T-helper 1 cell treated with Interleukin-12 subunit alpha and Interleukin-12 subunit beta and Interleukin-4 antibody, amounts not matched to agents 30 ng/mL and 1 ng/mL, for 36 hours (primary cell): ENCODE data around the gene FANCC. TPM values are rescaled to one million over a fixed set of nuclear protein-coding genes. Genes with fewer than 3 reads are reported as not detected.

Experiments
- intact Hi-C: fragments of 100-400 bp; cut with micrococcal nuclease; formaldehyde crosslinking; loops from one replicate; pipeline ENCODE4 v1.15.1; 2024
- total RNA-seq: library from RNA; stranded (reverse); gene quantifications from 2 replicates; pipeline ENCODE4 v1.2.3, GENCODE V29; 2022

Gene FANCC
- total RNA-seq, result 14.6 and 17.6 TPM in 2 replicates

- intact Hi-C loops, result loop anchor here (1.0 to 5.0 kb wide), 8 partner anchors 145 to 900 kb away; partner anchors contain the start of gene AOPEP
Observed at GRCh38 chr9:95317119-95317892, at the start of gene FANCC. Gene FANCC (minus strand): TSS chr9:95317709. CDS start chr9:95249291, 68,418 bp downstream.

- intact Hi-C loops, result no loop called here
Observed at GRCh38 chr9:95366731-95367325, 49.3 kb upstream of the FANCC start.

- intact Hi-C loops, result no loop called here
Observed at GRCh38 chr9:95365766-95366165, 48.3 kb upstream of the FANCC start.

- intact Hi-C loops, result no loop called here
Observed at GRCh38 chr9:95363051-95363841, 45.7 kb upstream of the FANCC start.

- intact Hi-C loops, result no loop called here
Observed at GRCh38 chr9:95360866-95361265, 43.4 kb upstream of the FANCC start.

- intact Hi-C loops, result no loop called here
Observed at GRCh38 chr9:95357316-95357715, 39.8 kb upstream of the FANCC start.

GRCh38 chr9:95355500-95355899 lies 38.0 kb upstream of the FANCC start:
- intact Hi-C loops, result no loop called here

GRCh38 chr9:95351051-95351450 lies 33.5 kb upstream of the FANCC start:
- intact Hi-C loops, result no loop called here

- intact Hi-C loops, result no loop called here
Observed at GRCh38 chr9:95350266-95350665, 32.8 kb upstream of the FANCC start.

- intact Hi-C loops, result no loop called here
Observed at GRCh38 chr9:95349091-95350038, 31.9 kb upstream of the FANCC start.

- intact Hi-C loops, result no loop called here
Observed at GRCh38 chr9:95346021-95346420, 28.5 kb upstream of the FANCC start.

GRCh38 chr9:95344735-95345325 lies 27.3 kb upstream of the FANCC start:
- intact Hi-C loops, result no loop called here

- intact Hi-C loops, result no loop called here
Observed at GRCh38 chr9:95343725-95344287, 26.3 kb upstream of the FANCC start.

GRCh38 chr9:95342571-95342970 lies 25.1 kb upstream of the FANCC start:
- intact Hi-C loops, result no loop called here

GRCh38 chr9:95341293-95341962 lies 23.9 kb upstream of the FANCC start:
- intact Hi-C loops, result no loop called here

GRCh38 chr9:95338243-95338642 lies 20.7 kb upstream of the FANCC start:
- intact Hi-C loops, result no loop called here

- intact Hi-C loops, result no loop called here
Observed at GRCh38 chr9:95336281-95336680, 18.8 kb upstream of the FANCC start.

GRCh38 chr9:95333426-95333825 lies 15.9 kb upstream of the FANCC start:
- intact Hi-C loops, result no loop called here

GRCh38 chr9:95332860-95333259 lies 15.4 kb upstream of the FANCC start:
- intact Hi-C loops, result no loop called here
